Loucy (cell line): ENCODE measurements around the gene DMPK.

Experiments used
- CTCF ChIP-seq: fragments of 200-600 bp; sonication (generic); conservative IDR thresholded peaks from 2 replicates; pipeline ENCODE4 v1.5.1; 2014; ENCODE audit warnings: mild to moderate bottlenecking, antibody characterized with exemption, low read length
- EZH2phosphoT487 ChIP-seq: fragments of 200-600 bp; IDR thresholded peaks from 2 replicates; pipeline ENCODE4 v1.6.1; 2018; ENCODE audit warnings: antibody characterized with exemption, mild to moderate bottlenecking, moderate library complexity, borderline replicate concordance

- peak; percentile 95 for TF ChIP-seq CTCF
- no peak for TF ChIP-seq EZH2phosphoT487
These were observed 34.9 kb upstream of the DMPK start for GRCh38 chr19:45817010-45817724.
